DOHH2 (cell line): Measurements from ENCODE around the gene RAF1.

ENCODE experiments used
- EZH2phosphoT487 ChIP-seq: fragments of 200-600 bp; sonication (generic); IDR thresholded peaks from 2 replicates; pipeline ENCODE4 v1.6.1; 2017; ENCODE audit warnings: borderline replicate concordance, mild to moderate bottlenecking, antibody characterized with exemption, low read length, moderate library complexity, mixed read lengths
- TF ChIP-seq, protein P1 (sequence below): fragments of 200-600 bp; sonication (generic); IDR thresholded peaks from one replicate; pipeline ENCODE4 v1.5.1; 2014; ENCODE audit warnings: antibody characterized with exemption, mild to moderate bottlenecking, low read depth, low read length; ENCODE audit not compliant: poor library complexity, severe bottlenecking

DNA sequence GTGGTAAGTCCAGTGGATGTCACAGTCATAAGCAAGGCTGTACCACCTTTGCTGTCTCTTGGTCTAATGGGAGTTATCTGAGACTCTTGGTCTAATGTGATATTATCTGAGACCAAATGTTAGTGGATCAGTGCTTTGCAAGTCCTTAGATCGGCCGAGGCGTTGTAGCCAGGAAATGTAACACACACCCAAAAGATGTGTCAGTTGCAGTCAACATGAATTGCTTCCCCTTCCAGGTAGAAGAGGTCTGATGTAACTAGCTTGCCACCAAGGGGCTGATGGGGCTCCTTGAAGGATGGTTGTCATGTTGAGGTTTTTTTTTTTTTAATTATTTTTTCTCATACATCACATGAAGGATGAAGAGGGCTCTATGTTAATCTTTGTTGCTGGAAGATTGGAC lies 45.4 kb upstream of the RAF1 start:
- TF ChIP-seq, protein P1, sequence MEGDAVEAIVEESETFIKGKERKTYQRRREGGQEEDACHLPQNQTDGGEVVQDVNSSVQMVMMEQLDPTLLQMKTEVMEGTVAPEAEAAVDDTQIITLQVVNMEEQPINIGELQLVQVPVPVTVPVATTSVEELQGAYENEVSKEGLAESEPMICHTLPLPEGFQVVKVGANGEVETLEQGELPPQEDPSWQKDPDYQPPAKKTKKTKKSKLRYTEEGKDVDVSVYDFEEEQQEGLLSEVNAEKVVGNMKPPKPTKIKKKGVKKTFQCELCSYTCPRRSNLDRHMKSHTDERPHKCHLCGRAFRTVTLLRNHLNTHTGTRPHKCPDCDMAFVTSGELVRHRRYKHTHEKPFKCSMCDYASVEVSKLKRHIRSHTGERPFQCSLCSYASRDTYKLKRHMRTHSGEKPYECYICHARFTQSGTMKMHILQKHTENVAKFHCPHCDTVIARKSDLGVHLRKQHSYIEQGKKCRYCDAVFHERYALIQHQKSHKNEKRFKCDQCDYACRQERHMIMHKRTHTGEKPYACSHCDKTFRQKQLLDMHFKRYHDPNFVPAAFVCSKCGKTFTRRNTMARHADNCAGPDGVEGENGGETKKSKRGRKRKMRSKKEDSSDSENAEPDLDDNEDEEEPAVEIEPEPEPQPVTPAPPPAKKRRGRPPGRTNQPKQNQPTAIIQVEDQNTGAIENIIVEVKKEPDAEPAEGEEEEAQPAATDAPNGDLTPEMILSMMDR, result no peak
- no peak for TF ChIP-seq EZH2phosphoT487
